GM23338 (cell line): Measurements from ENCODE around the gene CMIP. TPM values are rescaled to one million over a fixed set of nuclear protein-coding genes. Genes with fewer than 3 reads are reported as not detected.

Experiments
- ATAC-seq: fragments of 200-7000 bp; cut with Tn5 transposase; 3 replicates; pipeline ENCODE4 v1.9.1; 2020
- DNase-seq: peaks from one replicate; pipeline ENCODE4 v3.0.0-alpha.2; 2015; ENCODE audit warnings: low spot score
- H2AFZ ChIP-seq: fragments of 200-600 bp; sonication (generic); 2 replicates; pipeline ENCODE4 v1.8.0; 2016; ENCODE audit warnings: antibody characterized with exemption, mild to moderate bottlenecking, moderate library complexity
- H3F3A ChIP-seq: fragments of 200-600 bp; sonication (generic); replicated peaks from 2 replicates; pipeline ENCODE4 v1.8.0; 2017; ENCODE audit warnings: antibody characterized with exemption, mixed run types, low read depth
- H3K27ac ChIP-seq: fragments of 200-600 bp; sonication (generic); 2 replicates; pipeline ENCODE4 v1.6.1; 2016; ENCODE audit warnings: low read depth
- H3K27me3 ChIP-seq: fragments of 200-600 bp; sonication (generic); 2 replicates; pipeline ENCODE4 v1.8.0; 2016; ENCODE audit warnings: mild to moderate bottlenecking, mixed run types, moderate library complexity; ENCODE audit not compliant: insufficient read depth
- H3K36me3 ChIP-seq: fragments of 200-600 bp; sonication (generic); 2 replicates; pipeline ENCODE4 v1.8.0; 2016; ENCODE audit warnings: mild to moderate bottlenecking; ENCODE audit not compliant: insufficient read depth
- H3K4me1 ChIP-seq: fragments of 200-600 bp; sonication (generic); 2 replicates; pipeline ENCODE4 v1.8.0; 2016; ENCODE audit warnings: mild to moderate bottlenecking, moderate library complexity; ENCODE audit not compliant: insufficient read depth
- H3K4me2 ChIP-seq: fragments of 200-600 bp; sonication (generic); 2 replicates; pipeline ENCODE4 v1.7.1; 2017; ENCODE audit warnings: mixed run types
- H3K4me3 ChIP-seq: fragments of 200-600 bp; sonication (generic); 2 replicates; pipeline ENCODE4 v1.6.1; 2016; ENCODE audit warnings: mixed run types
- H3K79me2 ChIP-seq: fragments of 200-600 bp; sonication (generic); replicated peaks from 2 replicates; pipeline ENCODE4 v1.8.0; 2017; ENCODE audit warnings: mild to moderate bottlenecking; ENCODE audit not compliant: insufficient read depth
- H3K9me2 ChIP-seq: fragments of 200-600 bp; sonication (generic); 2 replicates; pipeline ENCODE4 v1.8.0; 2017; ENCODE audit not compliant: insufficient read depth
- H4K20me1 ChIP-seq: fragments of 200-600 bp; sonication (generic); replicated peaks from 2 replicates; pipeline ENCODE4 v1.8.0; 2017; ENCODE audit warnings: mild to moderate bottlenecking; ENCODE audit not compliant: insufficient read depth
- H3K27ac Mint-ChIP-seq: 2 replicates; pipeline ENCODE4 v1.8.0; 2020; ENCODE audit warnings: inconsistent platforms, mild to moderate bottlenecking, moderate library complexity, mixed read lengths
- H3K27me3 Mint-ChIP-seq: 3 replicates; pipeline ENCODE4 v1.8.0; 2022; ENCODE audit warnings: low read depth, mild to moderate bottlenecking, moderate library complexity, mixed read lengths, inconsistent platforms; ENCODE audit not compliant: insufficient read depth, poor library complexity
- H3K36me3 Mint-ChIP-seq: 3 replicates; pipeline ENCODE4 v1.8.0; 2021; ENCODE audit warnings: low read depth, mild to moderate bottlenecking, inconsistent platforms, moderate library complexity, mixed read lengths
- H3K4me1 Mint-ChIP-seq: 3 replicates; pipeline ENCODE4 v1.8.0; 2020; ENCODE audit warnings: mild to moderate bottlenecking, inconsistent platforms, mixed read lengths
- H3K4me3 Mint-ChIP-seq: 3 replicates; pipeline ENCODE4 v1.8.0; 2021; ENCODE audit warnings: moderate library complexity, mild to moderate bottlenecking, inconsistent platforms, mixed read lengths
- H3K9me3 Mint-ChIP-seq: 3 replicates; pipeline ENCODE4 v1.8.0; 2020; ENCODE audit warnings: moderate library complexity, mild to moderate bottlenecking, inconsistent platforms, mixed read lengths
- CREB1 ChIP-seq: fragments of 250-450 bp; sonication (Bioruptor Pico); IDR thresholded peaks from 2 replicates; pipeline ENCODE4 v1.5.0; 2020; ENCODE audit warnings: low read depth, mild to moderate bottlenecking, moderate library complexity
- EZH2 ChIP-seq: fragments of 200-600 bp; sonication (generic); IDR thresholded peaks from one replicate; pipeline ENCODE4 v1.8.0; 2017; ENCODE audit warnings: antibody characterized with exemption, mild to moderate bottlenecking, low read depth; ENCODE audit not compliant: unreplicated experiment
- EZH2phosphoT487 ChIP-seq: fragments of 200-600 bp; sonication (generic); IDR thresholded peaks from one replicate; pipeline ENCODE4 v1.8.1; 2018; ENCODE audit warnings: antibody characterized with exemption; ENCODE audit not compliant: unreplicated experiment
- JUNB ChIP-seq: IDR thresholded peaks from one replicate; pipeline ENCODE4 v1.6.1; 2016; ENCODE audit warnings: antibody characterized with exemption; ENCODE audit not compliant: unreplicated experiment
- NANOG ChIP-seq: IDR thresholded peaks from 2 replicates; pipeline ENCODE4 v1.6.1; 2016; ENCODE audit warnings: antibody characterized with exemption, borderline replicate concordance
- POLR2AphosphoS5 ChIP-seq: IDR thresholded peaks from 2 replicates; pipeline ENCODE4 v1.6.1; 2016; ENCODE audit warnings: antibody characterized with exemption, low read depth
- STAT1 ChIP-seq: IDR thresholded peaks from one replicate; pipeline ENCODE4 v1.6.1; 2016; ENCODE audit warnings: antibody characterized with exemption; ENCODE audit not compliant: unreplicated experiment
- ZNF114 ChIP-seq: fragments of 250-450 bp; sonication (Bioruptor Pico); IDR thresholded peaks from 2 replicates; pipeline ENCODE4 v1.5.0; 2020; ENCODE audit warnings: mild to moderate bottlenecking, moderate library complexity
- ZNF331 ChIP-seq: fragments of 250-450 bp; sonication (Bioruptor Pico); IDR thresholded peaks from 2 replicates; pipeline ENCODE4 v1.5.0; 2020; ENCODE audit warnings: low read depth, mild to moderate bottlenecking, moderate library complexity
- polyA plus RNA-seq: library from polyadenylated mRNA; unstranded; fragments of >200 nt; fragmentation: Nextera tagmentation; extraction: Ambion mirVana; gene quantifications from 2 replicates; pipeline ENCODE4 v1.2.1, GENCODE V29; 2016
- total RNA-seq: library from RNA; depleted of rRNA; stranded (reverse); fragments of >200 nt; shearing (Covaris generic); gene quantifications from 2 replicates; pipeline ENCODE4 v1.2.3, GENCODE V29; 2014
- TF ChIP-seq, protein P1 (sequence below), 2 experiments: fragments of 200-600 bp in 1 of 2; sonication (generic) in 1 of 2; conservative IDR thresholded peaks; 2 replicates each; pipeline versions ENCODE4 v1.5.1 to v1.6.1; 2016 to 2017; ENCODE audit warnings: antibody characterized with exemption in 2 of 2, low read depth in 2 of 2, mild to moderate bottlenecking in 2 of 2, moderate library complexity in 1 of 2
- TF ChIP-seq, protein P2 (sequence below): IDR thresholded peaks from one replicate; pipeline ENCODE4 v1.6.1; 2018; ENCODE audit warnings: antibody characterized with exemption; ENCODE audit not compliant: unreplicated experiment
- TF ChIP-seq, protein P3 (sequence below): fragments of 250-450 bp; sonication (Bioruptor Pico); IDR thresholded peaks from 2 replicates; pipeline ENCODE4 v1.5.0; 2020; ENCODE audit warnings: mild to moderate bottlenecking, moderate library complexity
- TF ChIP-seq, protein P4 (sequence below): IDR thresholded peaks from 2 replicates; pipeline ENCODE4 v1.6.1; 2016; ENCODE audit warnings: antibody characterized with exemption

Gene CMIP
- total and polyA plus RNA-seq, 2 experiments from 2014 or later, result 9.5 to 62.3 TPM

DNA sequence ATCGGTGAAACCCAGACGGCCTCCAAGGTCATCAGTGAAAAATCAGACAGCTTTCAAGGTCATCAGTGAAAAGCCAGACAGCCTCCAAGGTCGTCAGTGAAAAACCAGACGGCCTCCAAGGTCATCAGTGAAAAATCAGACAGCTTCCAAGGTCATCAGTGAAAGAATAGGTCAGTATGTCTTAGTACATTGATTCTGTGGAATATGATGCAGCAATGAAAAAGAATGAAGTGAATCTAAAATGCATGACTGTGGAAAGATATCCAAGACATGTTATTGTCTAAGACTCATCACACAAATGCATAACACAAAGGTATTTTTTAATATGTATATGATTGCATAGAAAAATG is 72.5 kb downstream of the CMIP start:
- Histone ChIP-seq H3K9me2 (no peaks in the 10 kb centered on the region), H3K4me1 (peaks cover 14% of the 10 kb centered on the region), H3K36me3 (no peaks in the 10 kb centered on the region), H3K4me2 (no peak overlapping the region), H3F3A (0 out of 2 replicates have a peak, but pooled peaks cover 5% of the 10 kb centered on the region), H3K4me3 (no peak overlapping the region), H3K27ac (no peak overlapping the region), H2AFZ (no peak overlapping the region), H4K20me1 (peaks cover 55% of the 10 kb centered on the region), H3K79me2 (peaks cover 90% of the 10 kb centered on the region), H3K27me3 (no peaks in the 10 kb centered on the region)
- no peaks in the 10 kb centered on the region for H3K9me3 Mint-ChIP-seq
- H3K4me3 Mint-ChIP-seq, result no peak overlapping the region
- TF ChIP-seq, protein P1, sequence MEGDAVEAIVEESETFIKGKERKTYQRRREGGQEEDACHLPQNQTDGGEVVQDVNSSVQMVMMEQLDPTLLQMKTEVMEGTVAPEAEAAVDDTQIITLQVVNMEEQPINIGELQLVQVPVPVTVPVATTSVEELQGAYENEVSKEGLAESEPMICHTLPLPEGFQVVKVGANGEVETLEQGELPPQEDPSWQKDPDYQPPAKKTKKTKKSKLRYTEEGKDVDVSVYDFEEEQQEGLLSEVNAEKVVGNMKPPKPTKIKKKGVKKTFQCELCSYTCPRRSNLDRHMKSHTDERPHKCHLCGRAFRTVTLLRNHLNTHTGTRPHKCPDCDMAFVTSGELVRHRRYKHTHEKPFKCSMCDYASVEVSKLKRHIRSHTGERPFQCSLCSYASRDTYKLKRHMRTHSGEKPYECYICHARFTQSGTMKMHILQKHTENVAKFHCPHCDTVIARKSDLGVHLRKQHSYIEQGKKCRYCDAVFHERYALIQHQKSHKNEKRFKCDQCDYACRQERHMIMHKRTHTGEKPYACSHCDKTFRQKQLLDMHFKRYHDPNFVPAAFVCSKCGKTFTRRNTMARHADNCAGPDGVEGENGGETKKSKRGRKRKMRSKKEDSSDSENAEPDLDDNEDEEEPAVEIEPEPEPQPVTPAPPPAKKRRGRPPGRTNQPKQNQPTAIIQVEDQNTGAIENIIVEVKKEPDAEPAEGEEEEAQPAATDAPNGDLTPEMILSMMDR (conservative IDR thresholded peaks at IDR 0.05; ENCODE audit: low read depth in 2 of 2), result no peak
- no peak for TF ChIP-seq ZNF331
- TF ChIP-seq, protein P2, sequence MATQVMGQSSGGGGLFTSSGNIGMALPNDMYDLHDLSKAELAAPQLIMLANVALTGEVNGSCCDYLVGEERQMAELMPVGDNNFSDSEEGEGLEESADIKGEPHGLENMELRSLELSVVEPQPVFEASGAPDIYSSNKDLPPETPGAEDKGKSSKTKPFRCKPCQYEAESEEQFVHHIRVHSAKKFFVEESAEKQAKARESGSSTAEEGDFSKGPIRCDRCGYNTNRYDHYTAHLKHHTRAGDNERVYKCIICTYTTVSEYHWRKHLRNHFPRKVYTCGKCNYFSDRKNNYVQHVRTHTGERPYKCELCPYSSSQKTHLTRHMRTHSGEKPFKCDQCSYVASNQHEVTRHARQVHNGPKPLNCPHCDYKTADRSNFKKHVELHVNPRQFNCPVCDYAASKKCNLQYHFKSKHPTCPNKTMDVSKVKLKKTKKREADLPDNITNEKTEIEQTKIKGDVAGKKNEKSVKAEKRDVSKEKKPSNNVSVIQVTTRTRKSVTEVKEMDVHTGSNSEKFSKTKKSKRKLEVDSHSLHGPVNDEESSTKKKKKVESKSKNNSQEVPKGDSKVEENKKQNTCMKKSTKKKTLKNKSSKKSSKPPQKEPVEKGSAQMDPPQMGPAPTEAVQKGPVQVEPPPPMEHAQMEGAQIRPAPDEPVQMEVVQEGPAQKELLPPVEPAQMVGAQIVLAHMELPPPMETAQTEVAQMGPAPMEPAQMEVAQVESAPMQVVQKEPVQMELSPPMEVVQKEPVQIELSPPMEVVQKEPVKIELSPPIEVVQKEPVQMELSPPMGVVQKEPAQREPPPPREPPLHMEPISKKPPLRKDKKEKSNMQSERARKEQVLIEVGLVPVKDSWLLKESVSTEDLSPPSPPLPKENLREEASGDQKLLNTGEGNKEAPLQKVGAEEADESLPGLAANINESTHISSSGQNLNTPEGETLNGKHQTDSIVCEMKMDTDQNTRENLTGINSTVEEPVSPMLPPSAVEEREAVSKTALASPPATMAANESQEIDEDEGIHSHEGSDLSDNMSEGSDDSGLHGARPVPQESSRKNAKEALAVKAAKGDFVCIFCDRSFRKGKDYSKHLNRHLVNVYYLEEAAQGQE, result no peak
- no peak for TF ChIP-seq POLR2AphosphoS5
- TF ChIP-seq ZNF114, result no peak
- TF ChIP-seq, protein P3, sequence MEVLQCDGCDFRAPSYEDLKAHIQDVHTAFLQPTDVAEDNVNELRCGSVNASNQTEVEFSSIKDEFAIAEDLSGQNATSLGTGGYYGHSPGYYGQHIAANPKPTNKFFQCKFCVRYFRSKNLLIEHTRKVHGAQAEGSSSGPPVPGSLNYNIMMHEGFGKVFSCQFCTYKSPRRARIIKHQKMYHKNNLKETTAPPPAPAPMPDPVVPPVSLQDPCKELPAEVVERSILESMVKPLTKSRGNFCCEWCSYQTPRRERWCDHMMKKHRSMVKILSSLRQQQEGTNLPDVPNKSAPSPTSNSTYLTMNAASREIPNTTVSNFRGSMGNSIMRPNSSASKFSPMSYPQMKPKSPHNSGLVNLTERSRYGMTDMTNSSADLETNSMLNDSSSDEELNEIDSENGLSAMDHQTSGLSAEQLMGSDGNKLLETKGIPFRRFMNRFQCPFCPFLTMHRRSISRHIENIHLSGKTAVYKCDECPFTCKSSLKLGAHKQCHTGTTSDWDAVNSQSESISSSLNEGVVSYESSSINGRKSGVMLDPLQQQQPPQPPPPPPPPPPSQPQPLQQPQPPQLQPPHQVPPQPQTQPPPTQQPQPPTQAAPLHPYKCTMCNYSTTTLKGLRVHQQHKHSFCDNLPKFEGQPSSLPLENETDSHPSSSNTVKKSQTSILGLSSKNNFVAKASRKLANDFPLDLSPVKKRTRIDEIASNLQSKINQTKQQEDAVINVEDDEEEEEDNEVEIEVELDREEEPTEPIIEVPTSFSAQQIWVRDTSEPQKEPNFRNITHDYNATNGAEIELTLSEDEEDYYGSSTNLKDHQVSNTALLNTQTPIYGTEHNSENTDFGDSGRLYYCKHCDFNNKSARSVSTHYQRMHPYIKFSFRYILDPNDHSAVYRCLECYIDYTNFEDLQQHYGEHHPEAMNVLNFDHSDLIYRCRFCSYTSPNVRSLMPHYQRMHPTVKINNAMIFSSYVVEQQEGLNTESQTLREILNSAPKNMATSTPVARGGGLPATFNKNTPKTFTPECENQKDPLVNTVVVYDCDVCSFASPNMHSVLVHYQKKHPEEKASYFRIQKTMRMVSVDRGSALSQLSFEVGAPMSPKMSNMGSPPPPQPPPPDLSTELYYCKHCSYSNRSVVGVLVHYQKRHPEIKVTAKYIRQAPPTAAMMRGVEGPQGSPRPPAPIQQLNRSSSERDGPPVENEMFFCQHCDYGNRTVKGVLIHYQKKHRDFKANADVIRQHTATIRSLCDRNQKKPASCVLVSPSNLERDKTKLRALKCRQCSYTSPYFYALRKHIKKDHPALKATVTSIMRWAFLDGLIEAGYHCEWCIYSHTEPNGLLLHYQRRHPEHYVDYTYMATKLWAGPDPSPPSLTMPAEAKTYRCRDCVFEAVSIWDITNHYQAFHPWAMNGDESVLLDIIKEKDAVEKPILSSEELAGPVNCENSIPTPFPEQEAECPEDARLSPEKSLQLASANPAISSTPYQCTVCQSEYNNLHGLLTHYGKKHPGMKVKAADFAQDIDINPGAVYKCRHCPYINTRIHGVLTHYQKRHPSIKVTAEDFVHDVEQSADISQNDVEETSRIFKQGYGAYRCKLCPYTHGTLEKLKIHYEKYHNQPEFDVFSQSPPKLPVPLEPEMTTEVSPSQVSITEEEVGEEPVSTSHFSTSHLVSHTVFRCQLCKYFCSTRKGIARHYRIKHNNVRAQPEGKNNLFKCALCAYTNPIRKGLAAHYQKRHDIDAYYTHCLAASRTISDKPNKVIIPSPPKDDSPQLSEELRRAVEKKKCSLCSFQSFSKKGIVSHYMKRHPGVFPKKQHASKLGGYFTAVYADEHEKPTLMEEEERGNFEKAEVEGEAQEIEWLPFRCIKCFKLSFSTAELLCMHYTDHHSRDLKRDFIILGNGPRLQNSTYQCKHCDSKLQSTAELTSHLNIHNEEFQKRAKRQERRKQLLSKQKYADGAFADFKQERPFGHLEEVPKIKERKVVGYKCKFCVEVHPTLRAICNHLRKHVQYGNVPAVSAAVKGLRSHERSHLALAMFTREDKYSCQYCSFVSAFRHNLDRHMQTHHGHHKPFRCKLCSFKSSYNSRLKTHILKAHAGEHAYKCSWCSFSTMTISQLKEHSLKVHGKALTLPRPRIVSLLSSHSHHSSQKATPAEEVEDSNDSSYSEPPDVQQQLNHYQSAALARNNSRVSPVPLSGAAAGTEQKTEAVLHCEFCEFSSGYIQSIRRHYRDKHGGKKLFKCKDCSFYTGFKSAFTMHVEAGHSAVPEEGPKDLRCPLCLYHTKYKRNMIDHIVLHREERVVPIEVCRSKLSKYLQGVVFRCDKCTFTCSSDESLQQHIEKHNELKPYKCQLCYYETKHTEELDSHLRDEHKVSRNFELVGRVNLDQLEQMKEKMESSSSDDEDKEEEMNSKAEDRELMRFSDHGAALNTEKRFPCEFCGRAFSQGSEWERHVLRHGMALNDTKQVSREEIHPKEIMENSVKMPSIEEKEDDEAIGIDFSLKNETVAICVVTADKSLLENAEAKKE (CRISPR knock-in tag), result no peak
- TF ChIP-seq EZH2phosphoT487, result no peak
- no peak for TF ChIP-seq EZH2
- TF ChIP-seq, protein P4, sequence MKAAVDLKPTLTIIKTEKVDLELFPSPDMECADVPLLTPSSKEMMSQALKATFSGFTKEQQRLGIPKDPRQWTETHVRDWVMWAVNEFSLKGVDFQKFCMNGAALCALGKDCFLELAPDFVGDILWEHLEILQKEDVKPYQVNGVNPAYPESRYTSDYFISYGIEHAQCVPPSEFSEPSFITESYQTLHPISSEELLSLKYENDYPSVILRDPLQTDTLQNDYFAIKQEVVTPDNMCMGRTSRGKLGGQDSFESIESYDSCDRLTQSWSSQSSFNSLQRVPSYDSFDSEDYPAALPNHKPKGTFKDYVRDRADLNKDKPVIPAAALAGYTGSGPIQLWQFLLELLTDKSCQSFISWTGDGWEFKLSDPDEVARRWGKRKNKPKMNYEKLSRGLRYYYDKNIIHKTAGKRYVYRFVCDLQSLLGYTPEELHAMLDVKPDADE, result no peak
- TF ChIP-seq CREB1 (CRISPR knock-in tag), result no peak
- no peak for TF ChIP-seq JUNB
- TF ChIP-seq NANOG, result no peak
- TF ChIP-seq STAT1, result no peak
- peaks cover 20% of the 10 kb centered on the region for H3K4me1 Mint-ChIP-seq
- peaks cover 11% of the 10 kb centered on the region for H3K36me3 Mint-ChIP-seq
- DNase-seq (no peak), ATAC-seq (no peak)
- H3K27me3 Mint-ChIP-seq, result peaks cover 15% of the 10 kb centered on the region
- no peak overlapping the region for H3K27ac Mint-ChIP-seq
